Cardiac fibroblast (primary cell): Measurements from ENCODE around the gene CBR1.

Source experiments
- DNase-seq, 2 donors: peaks; one replicate each; pipeline versions ENCODE4 v3.0.0 to v3.0.0-alpha.2; 2010; ENCODE audit warnings: low read depth in 2 of 2
- H3K4me3 ChIP-seq, 2 donors: replicated peaks in 1 of 2; 1 replicate in 1 of 2; 2 replicates in 1 of 2; pipeline ENCODE4 v1.5.1; 2011; ENCODE audit warnings: low read depth in 2 of 2, low read length in 2 of 2, mild to moderate bottlenecking in 2 of 2, moderate library complexity in 1 of 2
- TF ChIP-seq, protein P1 (sequence below): IDR thresholded peaks from one replicate; pipeline ENCODE4 v1.5.1; 2011; ENCODE audit warnings: low read depth, mild to moderate bottlenecking, low read length, inconsistent platforms

The CBR1 gene

DNA sequence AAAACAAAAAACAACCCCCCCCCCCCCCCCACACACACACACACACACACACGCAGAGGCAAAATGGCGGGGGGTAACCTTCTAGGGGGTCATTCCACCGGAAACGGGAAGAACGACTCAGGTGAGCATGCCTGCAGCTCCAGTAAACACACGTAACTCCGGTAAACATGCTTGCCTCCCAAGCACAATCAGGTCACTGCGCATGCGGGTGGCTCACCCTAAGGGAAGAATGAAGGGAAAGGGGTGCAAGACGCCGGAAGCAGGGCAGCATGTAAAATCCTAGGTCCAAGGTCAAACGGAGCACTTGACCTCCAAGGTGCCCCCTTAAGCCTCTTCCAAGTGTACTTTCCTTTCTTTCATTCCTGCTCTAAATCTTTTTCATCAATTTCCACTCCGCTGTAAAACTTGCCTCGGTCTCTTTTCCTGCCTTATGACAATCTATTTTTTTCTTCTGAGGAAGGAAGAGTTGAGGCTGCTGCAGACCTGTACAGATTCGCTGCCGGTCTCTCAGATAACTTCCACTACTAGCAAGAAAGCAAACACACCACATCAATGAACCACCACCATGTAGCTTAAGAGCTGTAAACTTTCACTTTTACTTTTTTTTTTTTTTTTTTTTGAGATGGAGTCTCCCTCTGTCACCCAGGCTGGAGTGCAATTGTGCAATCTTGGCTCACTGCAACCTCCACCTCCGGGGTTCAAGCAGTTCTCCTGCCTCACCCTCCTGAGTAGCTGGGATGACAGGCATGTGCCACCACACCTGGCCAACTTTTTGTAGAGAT lies 44.0 kb downstream of the CBR1 start:
- no peak for DNase-seq
- H3K4me3 ChIP-seq, result no peak overlapping the region
- TF ChIP-seq, protein P1, sequence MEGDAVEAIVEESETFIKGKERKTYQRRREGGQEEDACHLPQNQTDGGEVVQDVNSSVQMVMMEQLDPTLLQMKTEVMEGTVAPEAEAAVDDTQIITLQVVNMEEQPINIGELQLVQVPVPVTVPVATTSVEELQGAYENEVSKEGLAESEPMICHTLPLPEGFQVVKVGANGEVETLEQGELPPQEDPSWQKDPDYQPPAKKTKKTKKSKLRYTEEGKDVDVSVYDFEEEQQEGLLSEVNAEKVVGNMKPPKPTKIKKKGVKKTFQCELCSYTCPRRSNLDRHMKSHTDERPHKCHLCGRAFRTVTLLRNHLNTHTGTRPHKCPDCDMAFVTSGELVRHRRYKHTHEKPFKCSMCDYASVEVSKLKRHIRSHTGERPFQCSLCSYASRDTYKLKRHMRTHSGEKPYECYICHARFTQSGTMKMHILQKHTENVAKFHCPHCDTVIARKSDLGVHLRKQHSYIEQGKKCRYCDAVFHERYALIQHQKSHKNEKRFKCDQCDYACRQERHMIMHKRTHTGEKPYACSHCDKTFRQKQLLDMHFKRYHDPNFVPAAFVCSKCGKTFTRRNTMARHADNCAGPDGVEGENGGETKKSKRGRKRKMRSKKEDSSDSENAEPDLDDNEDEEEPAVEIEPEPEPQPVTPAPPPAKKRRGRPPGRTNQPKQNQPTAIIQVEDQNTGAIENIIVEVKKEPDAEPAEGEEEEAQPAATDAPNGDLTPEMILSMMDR, result no peak

DNA sequence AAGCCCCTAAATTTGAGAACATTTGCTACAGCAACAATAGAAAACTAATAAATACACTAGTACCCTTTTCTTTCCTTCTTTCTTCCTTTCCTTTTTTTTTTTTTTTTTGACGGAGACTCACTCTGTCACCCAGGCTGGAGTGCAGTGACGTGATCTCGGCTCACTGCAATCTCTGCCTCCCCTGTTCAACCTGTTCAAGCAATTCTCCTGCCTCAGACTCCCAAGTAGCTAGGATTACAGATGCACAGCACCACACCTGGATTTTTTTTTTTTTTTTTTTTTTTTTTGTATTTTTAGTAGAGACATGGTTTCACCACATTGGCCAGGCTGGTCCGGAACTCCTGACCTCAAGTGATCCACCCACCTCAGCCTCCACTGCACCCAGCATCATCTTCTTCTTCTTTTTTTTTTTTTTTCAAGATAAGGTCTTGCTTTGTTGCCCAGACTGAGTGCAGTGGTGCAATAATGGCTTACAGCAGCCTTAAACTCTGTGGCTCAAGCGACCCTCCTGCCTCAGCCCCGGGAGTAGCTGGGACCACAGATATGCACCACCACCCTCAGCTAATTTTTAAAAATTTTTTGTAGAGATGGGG lies 45.4 kb downstream of the CBR1 start:
- DNase-seq, result no peak
- TF ChIP-seq, protein P1, result no peak
- H3K4me3 ChIP-seq, result no peak overlapping the region

DNA sequence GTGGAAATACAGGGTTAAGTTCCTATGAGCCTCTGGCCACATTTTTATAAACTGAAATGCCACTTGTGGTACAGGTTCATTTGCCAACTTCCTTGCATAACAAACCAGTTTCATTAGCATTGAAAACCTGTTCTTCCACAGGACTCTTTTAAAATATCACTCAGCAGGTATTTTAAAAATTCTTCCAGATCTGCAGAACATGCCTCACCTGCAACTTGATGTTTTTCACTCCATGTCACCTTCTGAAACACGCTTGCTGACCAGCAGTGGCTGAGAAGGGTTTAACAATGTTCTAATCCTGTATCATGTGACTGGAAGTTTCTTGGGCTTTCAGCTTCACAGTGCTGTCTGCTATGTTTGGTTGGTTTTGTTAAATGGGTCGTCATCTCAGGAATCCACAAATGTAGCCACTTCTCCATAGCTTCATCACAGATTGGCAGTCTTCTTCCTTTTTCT lies 47.5 kb downstream of the CBR1 start:
- no peak overlapping the region for H3K4me3 ChIP-seq
- TF ChIP-seq, protein P1, result no peak
- DNase-seq, result no peak

DNA sequence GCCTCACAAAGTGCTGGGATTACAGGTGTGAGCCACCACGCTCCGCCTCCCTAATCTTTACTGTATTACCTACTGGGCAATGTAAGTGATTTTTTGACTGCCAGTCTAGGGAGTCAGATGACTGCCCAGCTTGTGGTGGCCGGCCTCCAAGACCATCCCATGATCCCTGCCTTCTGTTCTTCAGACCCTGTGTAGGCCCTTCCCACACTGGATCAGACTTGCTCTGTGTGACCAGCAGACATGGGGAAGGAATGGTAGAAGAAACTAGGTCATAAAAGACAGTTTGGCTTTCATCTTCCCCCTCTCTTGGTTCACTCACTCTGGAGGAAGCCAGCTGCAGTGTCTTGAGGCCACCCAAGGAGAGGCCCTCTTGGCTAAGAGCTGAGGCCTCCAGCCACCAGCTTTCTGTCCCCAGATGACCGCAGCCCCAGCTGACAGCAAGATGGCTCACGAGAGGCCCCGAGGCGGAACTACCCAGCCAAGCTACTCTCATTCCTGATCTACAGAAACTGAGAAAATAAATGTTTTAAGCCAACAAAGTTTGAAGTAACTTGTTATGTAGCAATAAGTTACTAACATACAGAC lies 50.6 kb downstream of the CBR1 start:
- TF ChIP-seq, protein P1, result no peak
- H3K4me3 ChIP-seq, result no peak overlapping the region
- peak in 1 of 2 donors; percentile 13 for DNase-seq
